Activated naive CD4-positive, alpha-beta T cell treated with anti-CD3 and anti-CD28 coated beads for 36 hours (primary cell): ENCODE measurements around the gene RRBP1. TPM values are rescaled to one million over a fixed set of nuclear protein-coding genes. Genes with fewer than 3 reads are reported as not detected.

ENCODE experiments used
- CTCF ChIA-PET: fragments of 350-600 bp; sonication (Branson Sonifier 250); formaldehyde crosslinking; loops from one replicate; lab custom pipeline; 2021; ENCODE audit warnings: antibody characterized with exemption; lab: Charles Lee
- DNase-seq: peaks from one replicate; pipeline ENCODE4 v3.0.0-alpha.2; 2020
- H3K27ac Mint-ChIP-seq: one replicate; pipeline ENCODE4 v1.8.0; 2021; ENCODE audit warnings: mild to moderate bottlenecking, mixed read lengths
- H3K27me3 Mint-ChIP-seq: one replicate; pipeline ENCODE4 v1.8.0; 2021; ENCODE audit warnings: low read depth, mixed read lengths
- H3K36me3 Mint-ChIP-seq: one replicate; pipeline ENCODE4 v1.8.0; 2021; ENCODE audit warnings: low read depth, mixed read lengths
- H3K4me1 Mint-ChIP-seq: one replicate; pipeline ENCODE4 v1.8.0; 2021; ENCODE audit warnings: low read depth, mixed read lengths
- H3K4me3 Mint-ChIP-seq: one replicate; pipeline ENCODE4 v1.8.0; 2021; ENCODE audit warnings: mild to moderate bottlenecking, moderate library complexity, mixed read lengths
- H3K9me3 Mint-ChIP-seq: one replicate; pipeline ENCODE4 v1.8.0; 2021; ENCODE audit warnings: mixed read lengths
- intact Hi-C: fragments of 100-400 bp; cut with micrococcal nuclease; formaldehyde crosslinking; loops from one replicate; pipeline ENCODE4 v1.15.1; 2023
- total RNA-seq, 2 experiments: library from RNA; stranded (reverse); gene quantifications; one replicate each; pipeline ENCODE4 v1.2.3, GENCODE V29; 2021

RRBP1 gene
- total RNA-seq, 2 experiments from 2014 or later: 19.6 to 20.0 TPM

DNA sequence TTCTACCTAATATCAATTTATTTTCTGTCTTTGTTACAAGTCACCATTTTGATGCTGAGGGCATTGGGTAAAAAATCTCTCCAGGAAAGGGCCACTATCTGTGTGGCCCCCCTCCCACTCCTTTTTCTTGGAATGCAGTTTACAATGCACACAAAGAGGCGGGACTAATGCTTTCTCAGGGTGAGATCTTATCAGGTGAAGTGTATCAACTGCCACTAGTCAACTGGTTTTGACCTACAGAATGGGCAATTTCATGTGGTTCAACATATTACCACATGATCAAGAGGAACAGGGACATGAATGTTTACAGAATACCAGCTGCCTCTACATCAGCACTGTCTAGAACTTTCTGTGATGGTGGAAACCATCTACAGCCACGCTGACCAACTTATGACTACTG lies 3.7 kb downstream of the RRBP1 start:
- H3K4me1 Mint-ChIP-seq: peaks cover 15% of the 10 kb centered on the region
- no peaks in the 10 kb centered on the region for H3K9me3 Mint-ChIP-seq
- CTCF ChIA-PET: interaction anchor here (0.6 to 1.6 kb wide), 3 partner anchors 174 to 220 kb away, joined by 3 to 5 read pairs (median 3); no protein-coding TSS in a partner anchor
- DNase-seq: no peak
- intact Hi-C loops: no loop called here
- no peaks in the 10 kb centered on the region for H3K27me3 Mint-ChIP-seq
- H3K4me3 Mint-ChIP-seq: no peak overlapping the region
- no peak overlapping the region for H3K27ac Mint-ChIP-seq
- H3K36me3 Mint-ChIP-seq: peaks cover 3% of the 10 kb centered on the region

DNA sequence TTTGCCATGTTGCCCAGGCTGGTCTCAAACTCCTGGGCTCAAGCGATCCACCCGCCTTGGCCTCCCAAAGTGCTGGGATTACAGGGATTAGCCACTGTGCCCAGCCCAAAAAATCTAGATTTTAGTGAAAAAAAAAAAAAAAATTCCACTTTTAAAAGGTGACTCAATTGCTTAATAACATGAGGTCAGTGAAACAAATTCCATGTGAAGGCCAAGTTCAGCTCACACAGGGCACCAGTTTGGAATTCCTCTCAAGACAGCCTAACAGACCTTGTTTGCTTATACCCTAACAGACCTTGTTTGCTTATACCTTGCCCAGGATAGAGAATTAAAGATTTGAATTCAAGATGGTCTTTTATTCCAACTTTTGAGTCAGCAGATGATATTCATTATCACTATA lies 5.1 kb downstream of the RRBP1 start:
- no peaks in the 10 kb centered on the region for H3K27me3 Mint-ChIP-seq
- peaks cover 9% of the 10 kb centered on the region for H3K4me1 Mint-ChIP-seq
- CTCF ChIA-PET: interaction anchor here (2.0 kb wide), 1 partner anchor 11 kb away, joined by 6 read pairs; no protein-coding TSS in a partner anchor
- H3K27ac Mint-ChIP-seq: no peak overlapping the region
- intact Hi-C loops: no loop called here
- peaks cover 3% of the 10 kb centered on the region for H3K36me3 Mint-ChIP-seq
- no peak overlapping the region for H3K4me3 Mint-ChIP-seq
- no peak for DNase-seq
- H3K9me3 Mint-ChIP-seq: no peaks in the 10 kb centered on the region

DNA sequence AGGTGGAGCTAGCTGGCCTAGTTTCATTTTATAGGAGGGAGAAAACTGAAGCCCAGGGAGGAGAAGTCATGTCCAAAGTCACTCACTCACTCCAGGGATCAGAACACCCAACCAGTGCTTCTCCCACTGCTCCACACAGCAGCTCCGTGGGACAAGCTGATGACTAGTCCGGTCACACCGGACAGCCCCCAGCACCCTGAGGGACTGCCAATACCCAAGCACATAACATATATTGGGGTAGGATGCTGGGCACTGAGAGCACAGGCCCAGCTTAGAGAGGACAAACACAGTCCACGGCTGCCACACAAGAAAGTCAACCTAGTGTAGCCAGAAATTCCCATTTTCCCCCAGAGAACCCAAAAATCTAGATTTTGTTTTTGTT lies 5.7 kb downstream of the RRBP1 start:
- no peaks in the 10 kb centered on the region for H3K27me3 Mint-ChIP-seq
- no peak for DNase-seq
- intact Hi-C loops: no loop called here
- peaks cover 9% of the 10 kb centered on the region for H3K4me1 Mint-ChIP-seq
- CTCF ChIA-PET: interaction anchor here (1.1 to 2.0 kb wide), 2 partner anchors 11 to 269 kb away, joined by 3 to 6 read pairs; no protein-coding TSS in a partner anchor
- H3K9me3 Mint-ChIP-seq: no peaks in the 10 kb centered on the region
- H3K27ac Mint-ChIP-seq: no peak overlapping the region
- no peak overlapping the region for H3K4me3 Mint-ChIP-seq
- H3K36me3 Mint-ChIP-seq: peaks cover 3% of the 10 kb centered on the region

DNA sequence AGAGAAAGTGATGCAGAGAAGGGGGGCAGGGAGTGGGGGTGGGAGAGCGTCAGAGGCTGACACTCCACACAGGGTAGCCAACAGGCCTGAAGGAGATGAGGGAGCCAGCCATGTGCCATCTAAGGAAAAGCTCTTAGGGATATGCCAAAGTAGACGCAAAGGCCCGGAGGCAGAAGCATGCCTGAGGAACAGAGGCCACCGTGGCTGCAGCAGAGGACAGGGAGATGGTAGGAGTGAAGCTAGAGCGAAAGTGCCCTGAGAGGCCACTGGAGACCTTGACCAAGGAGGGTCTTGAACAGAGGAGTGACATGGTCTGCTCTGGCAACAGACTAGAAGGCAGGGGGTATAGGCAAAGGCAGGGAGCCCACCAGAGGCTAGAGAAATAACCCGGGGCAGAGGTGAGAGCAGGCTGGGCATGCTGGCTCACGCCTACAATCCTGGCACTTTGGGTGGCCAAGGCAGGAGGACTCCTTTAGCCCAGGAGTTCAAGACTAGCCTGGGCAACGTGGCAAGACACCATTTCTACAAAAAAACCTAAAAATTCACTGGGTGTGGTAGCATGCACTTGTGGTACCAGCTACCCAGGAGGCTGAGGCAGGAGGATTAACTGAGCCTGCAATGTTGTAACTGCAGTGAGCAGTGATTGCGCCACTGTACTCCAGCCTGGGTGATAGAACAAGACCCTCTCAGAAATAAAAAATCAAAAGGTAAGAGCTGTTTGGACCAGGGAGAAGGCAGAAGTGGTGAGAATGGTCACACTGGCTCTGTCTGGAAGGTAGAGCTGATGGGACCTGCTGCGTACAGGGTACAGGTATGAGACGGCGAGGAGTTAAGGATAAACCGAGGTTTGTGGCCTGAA lies 6.3 kb downstream of the RRBP1 start:
- intact Hi-C loops: no loop called here
- CTCF ChIA-PET: interaction anchor here (1.1 to 2.0 kb wide), 2 partner anchors 10 to 270 kb away, joined by 3 to 6 read pairs; no protein-coding TSS in a partner anchor
- no peaks in the 10 kb centered on the region for H3K9me3 Mint-ChIP-seq
- no peak overlapping the region for H3K4me3 Mint-ChIP-seq
- DNase-seq: no peak
- H3K4me1 Mint-ChIP-seq: peaks cover 9% of the 10 kb centered on the region
- H3K36me3 Mint-ChIP-seq: peaks cover 3% of the 10 kb centered on the region
- no peaks in the 10 kb centered on the region for H3K27me3 Mint-ChIP-seq
- no peak overlapping the region for H3K27ac Mint-ChIP-seq

DNA sequence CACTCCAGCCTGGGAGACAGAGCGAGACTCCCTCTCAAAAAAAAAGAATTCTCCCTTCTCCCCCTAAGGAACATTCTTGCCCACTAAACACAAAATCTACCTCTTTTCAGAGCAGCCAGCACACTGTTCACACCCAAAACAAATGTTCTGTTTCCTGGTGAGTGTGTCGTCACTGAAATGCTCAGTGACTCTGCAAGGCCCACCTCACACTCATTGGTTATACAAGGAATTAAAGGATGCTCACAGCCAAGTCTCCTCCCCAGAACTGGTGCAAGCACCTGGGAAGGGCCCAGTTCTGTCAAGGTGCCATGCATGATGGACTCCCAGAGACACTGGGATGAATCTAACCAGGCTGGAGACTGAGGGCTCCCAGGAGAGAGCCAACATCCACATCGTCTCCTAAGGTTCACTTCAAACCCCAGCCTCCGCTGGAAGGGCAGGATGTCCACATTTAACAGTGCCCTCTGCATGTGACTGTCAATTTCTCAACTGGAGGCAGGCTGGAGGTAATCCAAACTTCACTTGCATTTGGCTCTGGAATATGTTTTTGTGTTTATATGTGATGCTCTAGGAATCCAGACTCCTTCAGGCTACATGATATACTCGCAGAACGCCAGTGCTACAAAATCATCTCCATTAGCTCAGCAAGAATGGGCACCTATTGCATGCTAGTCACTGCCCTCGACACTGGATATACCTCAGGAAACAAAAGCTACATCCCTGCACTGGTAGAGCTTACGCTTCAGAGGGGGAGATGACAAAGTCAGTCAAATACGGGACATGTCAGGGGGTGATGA lies 7.1 kb downstream of the RRBP1 start:
- H3K27me3 Mint-ChIP-seq: no peaks in the 10 kb centered on the region
- intact Hi-C loops: no loop called here
- CTCF ChIA-PET: interaction anchor here (1.1 kb wide), 1 partner anchor 9 kb away, joined by 3 read pairs; no protein-coding TSS in a partner anchor
- H3K4me3 Mint-ChIP-seq: no peak overlapping the region
- peaks cover 5% of the 10 kb centered on the region for H3K4me1 Mint-ChIP-seq
- no peak overlapping the region for H3K27ac Mint-ChIP-seq
- DNase-seq: no peak
- no peaks in the 10 kb centered on the region for H3K9me3 Mint-ChIP-seq
- H3K36me3 Mint-ChIP-seq: peaks cover 3% of the 10 kb centered on the region

DNA sequence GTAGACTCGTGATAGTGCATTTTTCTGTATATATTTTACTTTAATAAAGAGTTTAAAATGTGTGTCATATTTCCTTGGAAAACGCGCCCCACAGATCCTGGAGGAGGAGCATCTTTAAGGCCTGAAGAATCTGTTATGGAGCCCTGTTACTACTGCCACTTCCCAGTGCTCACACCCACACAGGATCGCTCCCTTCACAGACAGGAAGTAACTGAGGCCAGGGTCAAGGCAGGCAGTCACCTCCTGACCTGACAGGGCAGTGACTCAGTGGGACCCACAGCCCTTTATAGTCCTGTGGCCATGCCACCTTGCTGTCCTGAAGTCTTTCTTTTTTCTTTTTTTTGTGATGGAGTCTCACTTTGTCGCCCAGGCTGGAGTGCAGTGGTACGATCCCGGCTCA lies 9.0 kb downstream of the RRBP1 start:
- no peaks in the 10 kb centered on the region for H3K9me3 Mint-ChIP-seq
- no peaks in the 10 kb centered on the region for H3K36me3 Mint-ChIP-seq
- CTCF ChIA-PET: interaction anchor here (1.2 kb wide), 1 partner anchor 9 kb away, joined by 3 read pairs; the partner anchor contains the start of gene RRBP1
- DNase-seq: no peak
- peaks cover 6% of the 10 kb centered on the region for H3K4me1 Mint-ChIP-seq
- no peaks in the 10 kb centered on the region for H3K27me3 Mint-ChIP-seq
- H3K27ac Mint-ChIP-seq: no peak overlapping the region
- intact Hi-C loops: no loop called here
- no peak overlapping the region for H3K4me3 Mint-ChIP-seq

DNA sequence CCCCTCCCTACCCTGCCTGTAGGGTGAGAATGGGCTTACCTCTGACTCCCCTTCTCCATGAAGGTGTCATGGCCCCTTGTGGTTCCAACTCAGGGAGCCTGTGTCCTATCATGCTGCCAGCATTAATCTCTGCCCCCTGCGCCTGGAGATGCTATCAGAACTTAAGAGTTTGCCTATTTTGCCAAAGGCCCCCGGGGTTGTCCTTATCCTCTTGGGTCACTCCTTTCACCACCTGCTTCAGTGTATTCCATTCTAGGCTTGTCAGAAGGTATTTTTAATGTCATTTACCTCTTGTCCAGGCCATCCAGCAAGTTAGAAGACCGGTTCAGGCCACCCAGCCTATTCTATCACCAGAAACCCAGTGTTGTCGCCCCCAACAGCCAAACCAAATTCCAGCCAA lies 10.5 kb downstream of the RRBP1 start:
- H3K27me3 Mint-ChIP-seq: no peaks in the 10 kb centered on the region
- DNase-seq: no peak
- intact Hi-C loops: no loop called here
- no peak overlapping the region for H3K4me3 Mint-ChIP-seq
- H3K27ac Mint-ChIP-seq: no peak overlapping the region
- no peaks in the 10 kb centered on the region for H3K36me3 Mint-ChIP-seq
- H3K4me1 Mint-ChIP-seq: peaks cover 6% of the 10 kb centered on the region
- no peaks in the 10 kb centered on the region for H3K9me3 Mint-ChIP-seq
- CTCF ChIA-PET: no interaction called here

DNA sequence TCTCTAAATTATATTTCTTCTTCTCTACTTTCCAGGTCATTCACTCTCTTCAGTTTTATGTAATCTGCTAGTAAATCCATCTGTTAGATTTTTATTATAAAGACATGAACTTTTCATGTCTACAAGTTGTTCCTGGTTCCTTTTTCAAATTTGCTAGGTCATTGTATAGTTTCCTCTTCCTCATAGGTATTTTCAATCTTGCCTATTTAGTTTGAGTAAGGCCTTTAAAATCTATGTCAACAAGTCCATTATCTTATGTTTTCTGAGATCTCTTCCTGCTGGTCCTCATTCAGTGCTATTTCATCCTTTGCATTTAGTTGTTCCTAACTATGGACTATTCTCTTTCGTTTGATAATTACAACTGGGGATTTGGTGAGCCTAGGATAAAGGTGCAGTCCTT lies 11.0 kb downstream of the RRBP1 start:
- Mint-ChIP-seq H3K27me3 (no peaks in the 10 kb centered on the region), H3K4me3 (no peak overlapping the region), H3K36me3 (no peaks in the 10 kb centered on the region), H3K9me3 (no peaks in the 10 kb centered on the region), H3K27ac (no peak overlapping the region), H3K4me1 (peaks cover 11% of the 10 kb centered on the region)
- intact Hi-C loops: no loop called here
- CTCF ChIA-PET: no interaction called here
- DNase-seq: no peak

DNA sequence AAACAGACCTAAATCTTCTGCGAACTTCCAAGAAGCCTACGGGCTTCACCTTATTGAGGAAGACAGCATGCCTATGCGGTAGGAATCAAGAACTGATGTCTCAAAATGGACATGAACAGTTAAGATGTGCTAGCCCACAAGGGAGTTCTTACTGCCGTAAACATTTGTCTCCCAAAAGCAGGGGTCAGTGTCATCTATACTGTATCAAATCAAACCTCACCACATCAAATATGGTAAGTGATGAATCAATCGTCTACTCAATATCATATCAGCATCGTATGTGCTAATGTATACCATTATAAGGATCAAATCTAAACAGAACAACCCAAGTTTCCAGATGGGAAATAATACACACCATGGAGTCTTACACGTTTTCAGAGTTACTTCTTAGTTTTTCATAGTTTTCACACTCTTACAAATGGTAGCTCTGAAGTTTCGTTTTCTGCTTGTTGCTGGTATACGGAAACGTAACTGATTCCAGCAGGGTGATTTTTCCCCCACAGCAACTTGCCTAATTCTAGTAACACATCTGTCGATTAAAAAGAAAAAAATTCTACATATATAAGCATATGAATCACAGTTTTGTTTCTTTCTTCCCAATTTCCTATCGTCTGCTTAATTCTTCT lies 12.6 kb downstream of the RRBP1 start:
- intact Hi-C loops: no loop called here
- Mint-ChIP-seq H3K36me3 (no peaks in the 10 kb centered on the region), H3K27ac (no peak overlapping the region), H3K4me3 (no peak overlapping the region), H3K4me1 (peaks cover 24% of the 10 kb centered on the region), H3K9me3 (no peaks in the 10 kb centered on the region), H3K27me3 (no peaks in the 10 kb centered on the region)
- CTCF ChIA-PET: no interaction called here
- no peak for DNase-seq

DNA sequence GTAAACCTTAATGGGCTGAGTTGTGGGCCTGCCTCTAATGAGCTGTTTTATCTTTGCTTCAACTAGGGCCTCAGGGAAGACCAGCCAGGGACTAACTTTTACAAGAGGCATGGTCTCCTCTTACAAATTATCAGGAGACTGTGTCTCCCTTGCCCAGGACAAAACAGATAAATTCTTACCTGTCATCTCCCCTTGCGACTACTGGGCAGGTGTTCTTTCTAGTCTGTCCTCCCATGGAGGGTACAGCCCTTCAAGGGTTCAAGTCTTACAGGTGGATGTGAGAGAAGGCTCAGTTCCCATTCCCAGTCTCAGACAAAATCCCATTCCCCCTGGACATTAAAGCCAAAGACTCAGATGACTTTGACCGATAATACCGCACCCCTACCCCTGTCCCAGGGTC lies 13.6 kb downstream of the RRBP1 start:
- H3K9me3 Mint-ChIP-seq: no peaks in the 10 kb centered on the region
- H3K27ac Mint-ChIP-seq: no peak overlapping the region
- CTCF ChIA-PET: no interaction called here
- no peak for DNase-seq
- no peaks in the 10 kb centered on the region for H3K27me3 Mint-ChIP-seq
- no peak overlapping the region for H3K4me3 Mint-ChIP-seq
- H3K4me1 Mint-ChIP-seq: peaks cover 31% of the 10 kb centered on the region
- intact Hi-C loops: no loop called here
- no peaks in the 10 kb centered on the region for H3K36me3 Mint-ChIP-seq

DNA sequence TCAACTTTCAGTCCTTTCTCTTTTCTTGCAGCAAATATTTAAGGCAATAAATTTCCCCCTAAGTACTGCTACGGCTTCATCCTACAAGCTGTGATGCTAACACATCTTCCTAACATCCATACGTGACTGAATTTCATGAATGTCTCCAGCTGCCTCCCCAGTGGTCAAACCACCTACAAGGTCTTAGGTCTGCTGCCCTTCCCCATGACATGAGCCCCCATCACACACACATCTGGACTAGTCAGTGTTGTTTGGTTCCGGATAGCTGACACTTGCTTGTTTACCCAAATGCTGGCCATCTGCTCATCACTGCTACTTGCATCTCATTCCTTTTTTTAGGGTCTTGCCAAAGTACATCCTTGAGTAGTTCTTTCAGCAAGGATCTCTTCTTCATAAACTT lies 14.6 kb downstream of the RRBP1 start:
- H3K27ac Mint-ChIP-seq: no peak overlapping the region
- no peak for DNase-seq
- no peaks in the 10 kb centered on the region for H3K27me3 Mint-ChIP-seq
- CTCF ChIA-PET: interaction anchor here (1.2 to 1.9 kb wide), 2 partner anchors 15 to 20 kb away, joined by 4 to 5 read pairs; no protein-coding TSS in a partner anchor
- intact Hi-C loops: no loop called here
- H3K36me3 Mint-ChIP-seq: no peaks in the 10 kb centered on the region
- peaks cover 31% of the 10 kb centered on the region for H3K4me1 Mint-ChIP-seq
- no peaks in the 10 kb centered on the region for H3K9me3 Mint-ChIP-seq
- no peak overlapping the region for H3K4me3 Mint-ChIP-seq

DNA sequence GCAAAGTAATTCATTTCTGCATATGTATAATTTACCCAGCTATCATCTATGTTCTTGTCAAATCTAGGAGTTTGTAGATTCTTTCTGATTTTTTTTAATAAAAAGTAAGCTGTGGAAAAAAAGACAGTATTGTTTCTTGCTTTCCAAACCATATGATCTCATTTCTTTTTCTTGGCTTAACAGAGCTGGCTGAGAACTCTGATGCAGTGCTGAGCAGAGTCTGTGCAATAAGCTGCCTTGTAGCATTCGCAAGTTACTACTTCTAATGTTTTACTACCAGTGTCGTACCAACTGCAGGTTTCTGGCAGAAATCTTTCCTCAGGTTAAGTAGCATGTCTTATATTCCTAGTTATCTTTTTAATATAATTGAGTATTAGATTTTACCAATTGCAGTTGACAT lies 15.6 kb downstream of the RRBP1 start:
- Mint-ChIP-seq H3K9me3 (no peaks in the 10 kb centered on the region), H3K4me3 (no peak overlapping the region)

More for the DNA sequence above, 15.6 kb downstream of the RRBP1 start:
- H3K27me3 Mint-ChIP-seq: no peaks in the 10 kb centered on the region
- CTCF ChIA-PET: interaction anchor here (0.6 to 1.9 kb wide), 9 partner anchors 8 to 232 kb away, joined by 3 to 7 read pairs (median 3); no protein-coding TSS in a partner anchor
- H3K4me1 Mint-ChIP-seq: peaks cover 38% of the 10 kb centered on the region
- no peak for DNase-seq
- H3K36me3 Mint-ChIP-seq: no peaks in the 10 kb centered on the region
- intact Hi-C loops: no loop called here
- H3K27ac Mint-ChIP-seq: no peak overlapping the region
